Mammary epithelial cell (primary cell): Measurements from ENCODE around the gene IKZF2.

Source experiments
- EZH2 ChIP-seq: IDR thresholded peaks from 2 replicates; pipeline ENCODE4 v1.6.1; 2012; ENCODE audit warnings: low read length, inconsistent platforms, borderline replicate concordance
- TF ChIP-seq, protein P1 (sequence below), 2 donors: IDR thresholded peaks in 1 of 2; conservative IDR thresholded peaks in 1 of 2; 2 replicates each; pipeline ENCODE4 v1.5.1; 2011 to 2012; ENCODE audit warnings: inconsistent platforms in 2 of 2, low read length in 2 of 2, mild to moderate bottlenecking in 2 of 2, control low read depth in 1 of 2, low read depth in 1 of 2; ENCODE audit not compliant: insufficient read depth in 1 of 2; ENCODE audit errors: extremely low read depth in 1 of 2

GRCh38 chr2:213159768-213160167, 8.4 kb upstream of the IKZF2 start:
- TF ChIP-seq, protein P1, sequence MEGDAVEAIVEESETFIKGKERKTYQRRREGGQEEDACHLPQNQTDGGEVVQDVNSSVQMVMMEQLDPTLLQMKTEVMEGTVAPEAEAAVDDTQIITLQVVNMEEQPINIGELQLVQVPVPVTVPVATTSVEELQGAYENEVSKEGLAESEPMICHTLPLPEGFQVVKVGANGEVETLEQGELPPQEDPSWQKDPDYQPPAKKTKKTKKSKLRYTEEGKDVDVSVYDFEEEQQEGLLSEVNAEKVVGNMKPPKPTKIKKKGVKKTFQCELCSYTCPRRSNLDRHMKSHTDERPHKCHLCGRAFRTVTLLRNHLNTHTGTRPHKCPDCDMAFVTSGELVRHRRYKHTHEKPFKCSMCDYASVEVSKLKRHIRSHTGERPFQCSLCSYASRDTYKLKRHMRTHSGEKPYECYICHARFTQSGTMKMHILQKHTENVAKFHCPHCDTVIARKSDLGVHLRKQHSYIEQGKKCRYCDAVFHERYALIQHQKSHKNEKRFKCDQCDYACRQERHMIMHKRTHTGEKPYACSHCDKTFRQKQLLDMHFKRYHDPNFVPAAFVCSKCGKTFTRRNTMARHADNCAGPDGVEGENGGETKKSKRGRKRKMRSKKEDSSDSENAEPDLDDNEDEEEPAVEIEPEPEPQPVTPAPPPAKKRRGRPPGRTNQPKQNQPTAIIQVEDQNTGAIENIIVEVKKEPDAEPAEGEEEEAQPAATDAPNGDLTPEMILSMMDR (conservative IDR thresholded peaks at IDR 0.05 in 1 of 2, IDR thresholded peaks at IDR 0.05 in 1 of 2; ENCODE audit: extremely low read depth in 1 of 2, insufficient read depth in 1 of 2, low read depth in 1 of 2, low read length in 2 of 2): no peak
- TF ChIP-seq EZH2: no peak
